KMS-11 (cell line): ENCODE measurements around the gene RAD18.

Source experiments
- H2AFZ ChIP-seq: fragments of 200-600 bp; sonication (generic); 2 replicates; pipeline ENCODE4 v1.6.1; 2016; ENCODE audit warnings: antibody characterized with exemption, mixed run types, low read depth
- H3K27ac ChIP-seq: fragments of 200-600 bp; sonication (generic); 2 replicates; pipeline ENCODE4 v1.6.1; 2016; ENCODE audit warnings: mild to moderate bottlenecking, mixed run types
- H3K27me3 ChIP-seq: fragments of 200-600 bp; sonication (generic); 2 replicates; pipeline ENCODE4 v1.6.1; 2017; ENCODE audit warnings: mild to moderate bottlenecking, low read depth, mixed run types, moderate library complexity; ENCODE audit not compliant: insufficient read depth
- H3K36me3 ChIP-seq: fragments of 200-600 bp; sonication (generic); 2 replicates; pipeline ENCODE4 v1.6.1; 2017; ENCODE audit warnings: mild to moderate bottlenecking, mixed run types; ENCODE audit not compliant: insufficient read depth
- H3K4me1 ChIP-seq: fragments of 200-600 bp; sonication (generic); 2 replicates; pipeline ENCODE4 v1.6.1; 2016; ENCODE audit warnings: mild to moderate bottlenecking, low read depth, mixed run types; ENCODE audit not compliant: poor library complexity, severe bottlenecking
- H3K4me2 ChIP-seq: fragments of 200-600 bp; sonication (generic); 2 replicates; pipeline ENCODE4 v1.7.0; 2016; ENCODE audit warnings: mild to moderate bottlenecking, mixed run types
- H3K4me3 ChIP-seq: fragments of 200-600 bp; sonication (generic); IDR thresholded peaks from 2 replicates; pipeline ENCODE4 v1.6.1; 2017; ENCODE audit warnings: low read depth, low read length, mixed read lengths; ENCODE audit not compliant: insufficient read depth
- H3K79me2 ChIP-seq: fragments of 200-600 bp; sonication (generic); 2 replicates; pipeline ENCODE4 v1.6.1; 2016; ENCODE audit warnings: low read depth, mixed run types; ENCODE audit not compliant: insufficient read depth
- H3K9ac ChIP-seq: fragments of 200-600 bp; sonication (generic); 2 replicates; pipeline ENCODE4 v1.6.1; 2016; ENCODE audit warnings: mild to moderate bottlenecking, mixed run types
- H4K20me1 ChIP-seq: fragments of 200-600 bp; sonication (generic); 2 replicates; pipeline ENCODE4 v1.6.1; 2016; ENCODE audit warnings: mild to moderate bottlenecking, mixed run types; ENCODE audit not compliant: insufficient read depth
- CTCF ChIP-seq: fragments of 200-600 bp; sonication (generic); conservative IDR thresholded peaks from 2 replicates; pipeline ENCODE4 v1.6.1; 2017; ENCODE audit warnings: low read depth, mild to moderate bottlenecking, antibody characterized with exemption, low read length, moderate library complexity, mixed read lengths

Gene RAD18

GRCh38 chr3:8983026-8983425, 19.8 kb upstream of the RAD18 start:
- no peak overlapping the region for H3K9ac ChIP-seq
- no peak overlapping the region for H3K4me3 ChIP-seq
- H4K20me1 ChIP-seq = no peaks in the 10 kb centered on the region
- H3K79me2 ChIP-seq = no peaks in the 10 kb centered on the region
- H3K27ac ChIP-seq = no peak overlapping the region
- no peak for TF ChIP-seq CTCF
- no peaks in the 10 kb centered on the region for H3K36me3 ChIP-seq
- no peak overlapping the region for H2AFZ ChIP-seq
- H3K4me2 ChIP-seq = no peak overlapping the region
- no peaks in the 10 kb centered on the region for H3K27me3 ChIP-seq
- no peaks in the 10 kb centered on the region for H3K4me1 ChIP-seq

DNA sequence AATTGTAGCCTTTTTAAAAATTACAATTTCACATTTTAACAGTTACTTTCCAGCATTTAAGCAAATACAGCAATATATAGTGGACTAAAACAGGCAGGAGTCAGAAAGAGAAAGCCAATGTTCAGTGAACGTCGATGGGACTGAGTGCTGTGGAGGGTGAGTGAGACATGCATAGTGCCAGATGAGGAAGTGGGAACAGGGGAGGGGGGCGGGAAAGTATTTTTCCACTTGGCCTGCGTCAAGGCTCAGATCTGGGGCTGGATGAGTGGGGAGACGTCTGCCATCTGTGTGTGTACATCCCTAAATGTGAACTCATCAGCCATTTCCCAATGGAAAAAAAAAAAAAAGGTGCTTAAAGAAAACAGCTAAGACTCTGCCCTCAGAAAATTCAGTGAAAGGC, 19.2 kb upstream of the RAD18 start:
- H3K9ac ChIP-seq = no peak overlapping the region
- no peak overlapping the region for H3K4me2 ChIP-seq
- H3K27ac ChIP-seq = no peak overlapping the region
- no peak for TF ChIP-seq CTCF
- no peak overlapping the region for H3K4me3 ChIP-seq
- no peaks in the 10 kb centered on the region for H4K20me1 ChIP-seq
- H2AFZ ChIP-seq = no peak overlapping the region
- H3K4me1 ChIP-seq = no peaks in the 10 kb centered on the region
- H3K27me3 ChIP-seq = no peaks in the 10 kb centered on the region
- no peaks in the 10 kb centered on the region for H3K36me3 ChIP-seq
- no peaks in the 10 kb centered on the region for H3K79me2 ChIP-seq

GRCh38 chr3:8981700-8982099, 18.4 kb upstream of the RAD18 start:
- Histone ChIP-seq H3K27ac (no peak overlapping the region), H2AFZ (no peak overlapping the region), H3K4me2 (no peak overlapping the region), H3K9ac (no peak overlapping the region), H3K36me3 (no peaks in the 10 kb centered on the region), H3K27me3 (no peaks in the 10 kb centered on the region), H3K4me3 (no peak overlapping the region), H3K79me2 (no peaks in the 10 kb centered on the region), H3K4me1 (no peaks in the 10 kb centered on the region), H4K20me1 (no peaks in the 10 kb centered on the region)
- no peak for TF ChIP-seq CTCF

GRCh38 chr3:8981296-8981695, 18.0 kb upstream of the RAD18 start:
- no peaks in the 10 kb centered on the region for H3K27me3 ChIP-seq
- no peaks in the 10 kb centered on the region for H3K4me1 ChIP-seq
- no peak overlapping the region for H3K9ac ChIP-seq
- no peak overlapping the region for H2AFZ ChIP-seq
- H3K27ac ChIP-seq = no peak overlapping the region
- H3K4me2 ChIP-seq = no peak overlapping the region
- no peaks in the 10 kb centered on the region for H3K79me2 ChIP-seq
- no peaks in the 10 kb centered on the region for H4K20me1 ChIP-seq
- no peak for TF ChIP-seq CTCF
- H3K4me3 ChIP-seq = no peak overlapping the region
- no peaks in the 10 kb centered on the region for H3K36me3 ChIP-seq
